HG03159 (cell line): Measurements from ENCODE around the gene GLMN.

Experiments
- ATAC-seq: cut with Tn5 transposase; IDR thresholded peaks from one replicate; pipeline ENCODE4 v1.9.1; 2021; ENCODE audit warnings: mild to moderate bottlenecking, moderate library complexity; ENCODE audit not compliant: unreplicated experiment

GLMN gene

GRCh38 chr1:92298573-92299476 is at the start of gene GLMN, which contains the start of gene RPAP2:
TSS of gene GLMN (minus strand) at chr1:92298987. CDS start at chr1:92297999, 988 bp downstream.
TSS of gene RPAP2 (plus strand) at chr1:92299059. CDS start at chr1:92299074, 15 bp downstream.
- ATAC-seq = peak; percentile 98

- no peak for ATAC-seq
These were observed 48.3 kb upstream of the GLMN start for GRCh38 chr1:92346866-92347640.

GRCh38 chr1:92343061-92343460 is 44.3 kb upstream of the GLMN start:
- ATAC-seq = no peak

GRCh38 chr1:92342401-92342800 is 43.6 kb upstream of the GLMN start:
- ATAC-seq = no peak

- ATAC-seq = no peak
These were observed 41.4 kb upstream of the GLMN start for GRCh38 chr1:92340154-92340553.

GRCh38 chr1:92333668-92334067 is 34.9 kb upstream of the GLMN start:
- no peak for ATAC-seq

- no peak for ATAC-seq
These were observed 30.8 kb upstream of the GLMN start for GRCh38 chr1:92329347-92330129.

GRCh38 chr1:92327794-92328193 is 29.0 kb upstream of the GLMN start:
- no peak for ATAC-seq

GRCh38 chr1:92326681-92327080 is 27.9 kb upstream of the GLMN start:
- no peak for ATAC-seq

GRCh38 chr1:92324784-92325183 is 26.0 kb upstream of the GLMN start:
- no peak for ATAC-seq

GRCh38 chr1:92323473-92324453 is 25.0 kb upstream of the GLMN start:
- no peak for ATAC-seq

- ATAC-seq = no peak
These were observed 19.2 kb upstream of the GLMN start for GRCh38 chr1:92317836-92318493.

GRCh38 chr1:92315766-92316599 is 17.2 kb upstream of the GLMN start:
- no peak for ATAC-seq

GRCh38 chr1:92314024-92314423 is 15.2 kb upstream of the GLMN start:
- no peak for ATAC-seq

- ATAC-seq = no peak
These were observed 11.4 kb upstream of the GLMN start for GRCh38 chr1:92310185-92310597.

GRCh38 chr1:92307980-92308379 is 9.2 kb upstream of the GLMN start:
- ATAC-seq = no peak

- ATAC-seq = no peak
These were observed 7.2 kb upstream of the GLMN start for GRCh38 chr1:92306020-92306419.

- no peak for ATAC-seq
These were observed 2.2 kb upstream of the GLMN start for GRCh38 chr1:92301021-92301420.
